GM12878 (cell line): ENCODE data around the gene CD33. TPM values are rescaled to one million over a fixed set of nuclear protein-coding genes. Genes with fewer than 3 reads are reported as not detected.

Experiments
- ATAC-seq: fragments of 200-7000 bp; cut with Tn5 transposase; 3 replicates; pipeline ENCODE4 v1.9.1; 2020; ENCODE audit warnings: mild to moderate bottlenecking, moderate library complexity
- BruUV-seq: library from RNA; stranded (reverse); fragments of 400-500 nt; replicated peaks from 2 replicates; lab custom pipeline; 2021; lab: Mats Ljungman, UMichigan
- CTCF ChIA-PET: fragments of 300-600 bp; sonication (Branson Sonifier 250); formaldehyde crosslinking; extraction: SDS; loops from one replicate; lab custom pipeline; 2021; ENCODE audit warnings: inconsistent platforms; lab: Yijun Ruan, JAX
- POLR2A ChIA-PET: fragments of 350-600 bp; formaldehyde crosslinking; extraction: SDS; loops from one replicate; lab custom pipeline; 2021; ENCODE audit warnings: inconsistent platforms; lab: Charles Lee
- RAD21 ChIA-PET: fragments of 300-600 bp; sonication (Branson Sonifier 250); formaldehyde crosslinking; loops from one replicate; lab custom pipeline; 2023; ENCODE audit warnings: antibody characterized with exemption; ENCODE audit not compliant: unreplicated experiment; lab: Charles Lee
- SMC1A ChIA-PET: fragments of 300-600 bp; sonication (Branson Sonifier 250); formaldehyde crosslinking; loops from one replicate; lab custom pipeline; 2023; ENCODE audit not compliant: unreplicated experiment, uncharacterized antibody; lab: Charles Lee
- DNase-seq: peaks from one replicate; pipeline ENCODE4 v3.0.0-alpha.2; 2011; ENCODE audit warnings: low read depth, low spot score
- FAIRE-seq: peaks from 3 replicates; lab custom pipeline; 2011; peaks lifted over from hg19 to GRCh38; lab: Jason Lieb, UNC
- H2AFZ ChIP-seq: 2 replicates; pipeline ENCODE4 v1.6.0; 2011; ENCODE audit warnings: low read depth, low read length, control low read depth; ENCODE audit not compliant: control insufficient read depth
- H3K27ac ChIP-seq: 2 replicates; pipeline ENCODE4 v1.5.1; 2011; ENCODE audit warnings: control low read depth; ENCODE audit not compliant: control insufficient read depth, insufficient read depth
- H3K27me3 ChIP-seq, 2 experiments: replicated peaks in 1 of 2; 2 replicates each; pipeline versions ENCODE4 v1.6.0 to v1.6.1; 2011; ENCODE audit warnings: low read length in 1 of 2; ENCODE audit not compliant: control insufficient read depth in 2 of 2, insufficient read depth in 2 of 2
- H3K36me3 ChIP-seq, 2 experiments: 2 replicates each; pipeline ENCODE4 v1.5.1; 2011; ENCODE audit warnings: low read length in 1 of 2; ENCODE audit not compliant: control insufficient read depth in 2 of 2, insufficient read depth in 2 of 2
- H3K4me1 ChIP-seq: 2 replicates; pipeline ENCODE4 v1.6.1; 2011; ENCODE audit warnings: mild to moderate bottlenecking, low read length, moderate library complexity, mixed read lengths; ENCODE audit not compliant: control insufficient read depth, insufficient read depth
- H3K4me2 ChIP-seq: 2 replicates; pipeline ENCODE4 v1.6.0; 2011; ENCODE audit warnings: control low read depth; ENCODE audit not compliant: control insufficient read depth, insufficient read depth
- H3K4me3 ChIP-seq: fragments of 200-600 bp; sonication (generic); 2 replicates; pipeline ENCODE4 v1.5.1; 2016
- H3K79me2 ChIP-seq: 2 replicates; pipeline ENCODE4 v1.6.0; 2011; ENCODE audit warnings: low read length; ENCODE audit not compliant: control insufficient read depth, insufficient read depth
- H3K9ac ChIP-seq: 2 replicates; pipeline ENCODE4 v1.8.0; 2011; ENCODE audit warnings: low read length, control low read depth, mixed read lengths; ENCODE audit not compliant: control insufficient read depth, insufficient read depth
- H3K9me3 ChIP-seq: replicated peaks from 3 replicates; pipeline ENCODE4 v1.5.1; 2011; ENCODE audit warnings: mild to moderate bottlenecking, low read length; ENCODE audit not compliant: control insufficient read depth, insufficient read depth
- H4K20me1 ChIP-seq: 2 replicates; pipeline ENCODE4 v1.6.0; 2011; ENCODE audit not compliant: control insufficient read depth, insufficient read depth
- BCL11A ChIP-seq: IDR thresholded peaks from 2 replicates; pipeline ENCODE4 v1.6.1; 2011; ENCODE audit warnings: low read depth, low read length
- CREB1 ChIP-seq: IDR thresholded peaks from 2 replicates; pipeline ENCODE4 v1.6.1; 2012; ENCODE audit warnings: low read depth, mild to moderate bottlenecking, inconsistent platforms
- IKZF1 ChIP-seq: fragments of 450-650 bp; conservative IDR thresholded peaks from 2 replicates; pipeline ENCODE4 v1.6.1; 2017; ENCODE audit warnings: antibody characterized with exemption, mild to moderate bottlenecking
- NFYB ChIP-seq: IDR thresholded peaks from 2 replicates; pipeline ENCODE4 v1.6.1; 2011; ENCODE audit warnings: low read depth, mild to moderate bottlenecking, low read length, improper control_type of control experiment, moderate library complexity; ENCODE audit not compliant: insufficient read depth
- PKNOX1 ChIP-seq: fragments of 450-650 bp; IDR thresholded peaks from 2 replicates; pipeline ENCODE4 v1.6.1; 2016; ENCODE audit warnings: mild to moderate bottlenecking
- RUNX3 ChIP-seq: IDR thresholded peaks from 2 replicates; pipeline ENCODE4 v1.6.1; 2012; ENCODE audit warnings: low read length, inconsistent platforms
- SMAD1 ChIP-seq: fragments of 450-650 bp; IDR thresholded peaks from 2 replicates; pipeline ENCODE4 v1.6.1; 2018; ENCODE audit warnings: mild to moderate bottlenecking, low read depth; ENCODE audit not compliant: partially characterized antibody
- SREBF2 ChIP-seq: IDR thresholded peaks from 2 replicates; pipeline ENCODE4 v1.6.1; 2012; ENCODE audit warnings: mild to moderate bottlenecking, low read length
- SRF ChIP-seq, 2 experiments: IDR thresholded peaks; 2 replicates each; pipeline ENCODE4 v1.6.1; 2011; ENCODE audit warnings: low read depth in 2 of 2, low read length in 2 of 2, mild to moderate bottlenecking in 1 of 2, moderate library complexity in 1 of 2
- STAT1 ChIP-seq: fragments of 450-650 bp; conservative IDR thresholded peaks from 2 replicates; pipeline ENCODE4 v1.6.1; 2014; ENCODE audit warnings: antibody characterized with exemption, mild to moderate bottlenecking
- TCF3 ChIP-seq: IDR thresholded peaks from 2 replicates; pipeline ENCODE4 v1.6.1; 2012; ENCODE audit warnings: low read depth, mild to moderate bottlenecking, low read length, borderline replicate concordance; ENCODE audit not compliant: insufficient read depth
- TCF7 ChIP-seq: IDR thresholded peaks from 2 replicates; pipeline ENCODE4 v1.6.1; 2014; ENCODE audit warnings: antibody characterized with exemption, borderline replicate concordance
- USF1 ChIP-seq: IDR thresholded peaks from 2 replicates; pipeline ENCODE4 v1.6.1; 2011; ENCODE audit warnings: borderline replicate concordance, low read depth, mild to moderate bottlenecking, moderate library complexity, mixed read lengths, low read length; ENCODE audit not compliant: insufficient read depth; ENCODE audit errors: extremely low read length
- ZZZ3 ChIP-seq: IDR thresholded peaks from 2 replicates; pipeline ENCODE4 v1.6.1; 2011; ENCODE audit warnings: low read depth; ENCODE audit not compliant: control insufficient read depth, insufficient read length
- WGBS: methylation state at CpG from one replicate; pipeline ENCODE4 v1.1.6; 2016; ENCODE audit warnings: low lambda C conversion rate; ENCODE audit not compliant: insufficient replicate concordance, insufficient coverage; ENCODE audit errors: missing lambda C conversion rate; 5-methylcytosine and 5-hydroxymethylcytosine counted together
- in situ Hi-C: fragments of 300-500 bp; cut with MboI; formaldehyde crosslinking; loops from 9 replicates; pipeline ENCODE4 v1.14.3; 2018; ENCODE audit warnings: mixed read lengths
- intact Hi-C: fragments of 100-400 bp; cut with micrococcal nuclease; formaldehyde crosslinking; loops from one replicate; pipeline ENCODE4 v1.14.2; 2022; ENCODE audit not compliant: unreplicated experiment
- polyA plus RNA-seq, 11 experiments: library from polyadenylated mRNA; depleted of rRNA in 4 of 11; unstranded in 6 of 11; stranded (reverse) in 5 of 11; fragments of >200 nt; fragmentation: Nextera tagmentation in 4 of 11; fragmentation: Illumina TruSeq in 1 of 11; extraction: Ambion mirVana in 4 of 11; extraction: Trizol in 1 of 11; gene quantifications; 1 replicate in 1 of 11; 2 replicates in 10 of 11; pipeline versions ENCODE4 v1.2.1 to v1.2.3, GENCODE V29; 2011 to 2016; ENCODE audit warnings: inconsistent platforms in 2 of 11, missing spikeins in 2 of 11, low read depth in 1 of 11
- total RNA-seq, 4 experiments: library from RNA; depleted of rRNA in 3 of 4; stranded (reverse); fragments of >200 nt in 3 of 4; fragmentation: Illumina TruSeq in 1 of 4; extraction: Trizol in 1 of 4; gene quantifications; 2 replicates each; pipeline versions ENCODE4 v1.2.1 to v1.2.3, GENCODE V29; 2013 to 2021

CD33 gene
- total and polyA plus RNA-seq, 10 of the 15 experiments (the other 5 are each of a cell fraction or from before 2014, with no cell fraction given): 0.29 to 17.9 (median 0.72) TPM; not detected in 1

GRCh38 chr19:51274049-51274770 is 49.3 kb downstream of the CD33 start (continued):
- TF ChIP-seq USF1 (no peak), ZZZ3 (no peak), STAT1 (no peak), PKNOX1 (no peak), RUNX3 (no peak), SREBF2 (no peak)

- DNase-seq: no peak
- no peak overlapping the region for H3K9ac ChIP-seq
- intact Hi-C loops: no loop called here
- 23% methylated on average over 3 of the region's 3 CpGs for WGBS
- no peak overlapping the region for H3K4me3 ChIP-seq
- RAD21 ChIA-PET: no interaction called here
- H3K27ac ChIP-seq: no peak overlapping the region
- H3K27me3 ChIP-seq: no peaks in the 10 kb centered on the region
- H3K4me2 ChIP-seq: no peak overlapping the region
- SMC1A ChIA-PET: no interaction called here
- H3K79me2 ChIP-seq: no peaks in the 10 kb centered on the region
- FAIRE-seq: no peak
- H2AFZ ChIP-seq: no peak overlapping the region
- in situ Hi-C loops: no loop called here
- no peaks in the 10 kb centered on the region; the same call in 2 of the 3 replicates for H3K9me3 ChIP-seq
- H3K4me1 ChIP-seq: no peaks in the 10 kb centered on the region
- POLR2A ChIA-PET: no interaction called here
- no peaks in the 10 kb centered on the region for H4K20me1 ChIP-seq
- TF ChIP-seq SMAD1 (no peak), TCF3 (no peak), IKZF1 (no peak), SRF (IDR thresholded peaks at IDR 0.05; ENCODE audit: low read depth in 2 of 2, low read length in 2 of 2) (no peak), BCL11A (no peak), TCF7 (no peak), NFYB (no peak), CREB1 (no peak)
- CTCF ChIA-PET: no interaction called here
- H3K36me3 ChIP-seq: no peaks in the 10 kb centered on the region
- ATAC-seq: no peak
- no TSS peak for BruUV-seq
These were observed 52.2 kb downstream of the CD33 start for GRCh38 chr19:51277112-51277511.
